ENCODE data around the gene PRKCH. TPM values are rescaled to one million over a fixed set of nuclear protein-coding genes. Genes with fewer than 3 reads are reported as not detected.

Gene PRKCH
- total and polyA plus RNA-seq, 10 of the 15 experiments (the other 5 are each of a cell fraction or from before 2014, with no cell fraction given) = 10.7 to 140 (median 33.2) TPM

- SMC1A ChIA-PET (ENCODE audit: uncharacterized antibody, unreplicated experiment) = interaction anchor here (0.6 to 3.2 kb wide), 16 partner anchors 8 to 841 kb away, joined by 3 to 13 read pairs (median 4); no protein-coding TSS in a partner anchor
- Histone ChIP-seq H3K4me2 (ENCODE audit: control insufficient read depth, insufficient read depth) (no peak overlapping the region), H3K79me2 (ENCODE audit: control insufficient read depth, insufficient read depth, low read length) (no peaks in the 10 kb centered on the region), H3K9me3 (replicated peaks; ENCODE audit: control insufficient read depth, insufficient read depth, low read length) (no peaks in the 10 kb centered on the region; the same call in 2 of the 3 replicates), H3K4me3 (no peak overlapping the region), H3K9ac (ENCODE audit: control insufficient read depth, insufficient read depth, low read length) (no peak overlapping the region), H3K36me3 (ENCODE audit: control insufficient read depth in 2 of 2, insufficient read depth in 2 of 2, low read length in 1 of 2) (no peaks in the 10 kb centered on the region), H4K20me1 (ENCODE audit: control insufficient read depth, insufficient read depth) (no peaks in the 10 kb centered on the region), H3K27me3 (replicated peaks in 1 of 2; ENCODE audit: control insufficient read depth in 2 of 2, insufficient read depth in 2 of 2, low read length in 1 of 2) (peaks cover 2 to 9% of the 10 kb centered on the region in 2 experiments), H3K4me1 (ENCODE audit: control insufficient read depth, insufficient read depth, low read length) (no peaks in the 10 kb centered on the region), H3K27ac (ENCODE audit: control insufficient read depth, insufficient read depth) (no peak overlapping the region), H2AFZ (ENCODE audit: control insufficient read depth, low read depth, low read length) (no peak overlapping the region)
- intact Hi-C loops (cut with micrococcal nuclease; ENCODE audit: unreplicated experiment) = loop anchor here (10.0 kb wide), 1 partner anchor 839 kb away; no protein-coding TSS in a partner anchor
- no TSS peak for BruUV-seq (replicated peaks)
- no peak for TF ChIP-seq MYB (IDR thresholded peaks at IDR 0.05; ENCODE audit: borderline replicate concordance, low read depth, low read length)
- TF ChIP-seq SIN3A (IDR thresholded peaks at IDR 0.05; ENCODE audit: low read depth, low read length) = no peak
- no peak for TF ChIP-seq MXI1 (IDR thresholded peaks at IDR 0.05; ENCODE audit: low read depth, low read length)
- TF ChIP-seq NFYB (IDR thresholded peaks at IDR 0.05; ENCODE audit: insufficient read depth, low read depth, low read length) = no peak
- no peak for TF ChIP-seq DPF2 (IDR thresholded peaks at IDR 0.05)
- no peak for TF ChIP-seq CEBPZ (IDR thresholded peaks at IDR 0.05; ENCODE audit: low read depth, low read length)
- no peak for TF ChIP-seq ZNF207 (IDR thresholded peaks at IDR 0.05; ENCODE audit: borderline replicate concordance)
- no peak for TF ChIP-seq ZBED1 (IDR thresholded peaks at IDR 0.05; ENCODE audit: borderline replicate concordance)
- TF ChIP-seq SP1 (IDR thresholded peaks at IDR 0.05; ENCODE audit: low read depth, low read length) = no peak
- CTCF ChIA-PET = interaction anchor here (0.8 to 5.9 kb wide), 15 partner anchors 8 to 953 kb away, joined by 3 to 83 read pairs (median 3); no protein-coding TSS in a partner anchor
- POLR2A ChIA-PET = interaction anchor here (1.0 kb wide), 1 partner anchor 11 kb away, joined by 3 read pairs; no protein-coding TSS in a partner anchor
- FAIRE-seq (no peak), DNase-seq (ENCODE audit: low read depth, low spot score) (no peak), ATAC-seq (no peak)
- in situ Hi-C loops (cut with MboI) = no loop called here
- RAD21 ChIA-PET (ENCODE audit: unreplicated experiment) = interaction anchor here (0.7 to 1.0 kb wide), 4 partner anchors 14 to 942 kb away, joined by 3 to 8 read pairs (median 3); no protein-coding TSS in a partner anchor
- 34% methylated on average over 4 of the region's 4 CpGs for WGBS (ENCODE audit: insufficient coverage, insufficient replicate concordance, low lambda C conversion rate, missing lambda C conversion rate)
Observed at GRCh38 chr14:61285364-61285763, 36.0 kb upstream of the PRKCH start.

Measured in GM12878 (cell line).